GM10248 (cell line): Measurements from ENCODE around the gene LAIR1.

Experiments
- CTCF ChIA-PET: fragments of 300-600 bp; sonication (Branson Sonifier 250); formaldehyde crosslinking; extraction: SDS; loops from one replicate; lab custom pipeline; 2021; ENCODE audit warnings: antibody characterized with exemption; lab: Yijun Ruan, JAX
- POLR2A ChIA-PET: fragments of 350-650 bp; sonication (Branson Sonifier 250); formaldehyde crosslinking; extraction: SDS; loops from one replicate; lab custom pipeline; 2020; ENCODE audit warnings: antibody characterized with exemption; lab: Yijun Ruan, JAX
- DNase-seq: peaks from one replicate; pipeline ENCODE4 v3.0.0; 2012; ENCODE audit errors: extremely low spot score
- CTCF ChIP-seq: IDR thresholded peaks from 2 replicates; pipeline ENCODE4 v1.5.1; 2012; ENCODE audit warnings: mild to moderate bottlenecking, low read depth; ENCODE audit errors: extremely low read depth, missing control alignments, control extremely low read depth

LAIR1 gene

DNA sequence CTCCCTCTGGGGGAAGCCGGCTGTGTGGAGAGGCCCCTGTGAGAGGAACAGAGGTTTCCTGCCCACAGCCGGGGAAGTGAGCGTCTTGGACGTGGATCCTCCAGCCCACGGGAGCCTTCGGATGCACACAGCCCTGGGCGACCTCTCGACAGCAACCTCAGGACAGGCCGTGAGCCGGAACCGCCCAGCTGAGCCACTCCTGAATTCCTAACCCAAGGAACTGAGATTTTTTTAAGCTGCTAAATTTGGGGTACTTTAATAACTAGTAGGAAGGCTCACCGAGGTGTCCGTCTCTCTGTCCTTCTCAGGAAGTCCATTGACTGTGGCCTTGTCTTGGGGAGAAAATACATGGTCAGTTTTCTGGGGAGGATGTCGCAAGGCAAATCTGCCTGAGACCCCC is 9.1 kb downstream of the LAIR1 start:
- TF ChIP-seq CTCF = no peak
- ChIA-PET POLR2A (no interaction called here), CTCF (interaction anchor here (1.2 to 4.1 kb wide), 3 partner anchors 9 to 36 kb away, joined by 3 to 31 read pairs (median 3); partner anchors contain the start of gene LAIR1)
- DNase-seq = no peak

GRCh38 chr19:54354761-54355160 is 10.0 kb downstream of the LAIR1 start:
- DNase-seq = no peak
- CTCF ChIA-PET = interaction anchor here (1.0 to 4.1 kb wide), 7 partner anchors 9 to 53 kb away, joined by 3 to 31 read pairs (median 3); partner anchors contain the start of gene LAIR1
- no peak for TF ChIP-seq CTCF
- POLR2A ChIA-PET = no interaction called here

DNA sequence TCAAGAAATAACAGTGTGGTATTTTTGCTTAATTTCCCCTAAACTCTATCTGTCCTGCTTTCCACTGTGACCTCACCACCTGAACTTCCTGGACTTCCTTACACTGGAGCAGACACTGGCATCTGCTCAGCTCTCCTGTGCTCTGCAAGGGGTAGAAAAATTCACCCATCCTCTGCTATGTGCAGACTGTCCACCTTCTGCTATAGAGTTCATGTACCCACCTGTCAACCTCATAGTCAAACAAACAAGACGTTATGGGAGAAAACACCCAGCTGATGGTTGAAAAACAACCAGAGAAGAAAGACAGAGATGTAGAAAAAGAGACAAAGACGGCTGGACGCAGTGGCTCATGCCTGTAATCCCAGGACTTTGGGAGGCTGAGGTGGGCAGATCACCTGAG is 12.2 kb downstream of the LAIR1 start:
- DNase-seq = no peak
- CTCF ChIA-PET = interaction anchor here (1.1 to 2.0 kb wide), 4 partner anchors 12 to 36 kb away, joined by 3 to 8 read pairs (median 4); no protein-coding TSS in a partner anchor
- no peak for TF ChIP-seq CTCF
- POLR2A ChIA-PET = no interaction called here

DNA sequence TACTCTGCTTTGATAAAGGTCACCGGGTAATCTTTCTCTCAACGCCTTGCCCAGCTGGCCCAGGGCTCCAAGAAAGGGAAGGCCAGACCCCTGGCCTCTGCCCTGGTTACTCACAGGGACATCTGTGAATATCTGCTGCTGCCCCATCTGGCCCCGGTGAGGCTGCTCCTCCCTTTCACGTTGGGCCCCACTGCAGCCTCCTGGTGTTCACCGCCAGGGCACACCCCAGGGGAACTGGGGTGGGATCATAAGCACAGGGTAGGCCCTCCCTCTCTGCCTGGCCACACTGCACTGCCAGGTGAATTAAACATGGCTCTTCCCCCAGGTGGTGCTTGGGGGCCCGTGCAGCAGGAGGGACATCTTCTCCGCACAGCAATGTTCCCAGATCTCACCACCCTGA is 12.7 kb downstream of the LAIR1 start:
- ChIA-PET CTCF (interaction anchor here (2.0 kb wide), 1 partner anchor 26 kb away, joined by 8 read pairs; no protein-coding TSS in a partner anchor), POLR2A (no interaction called here)
- no peak for DNase-seq
- no peak for TF ChIP-seq CTCF

DNA sequence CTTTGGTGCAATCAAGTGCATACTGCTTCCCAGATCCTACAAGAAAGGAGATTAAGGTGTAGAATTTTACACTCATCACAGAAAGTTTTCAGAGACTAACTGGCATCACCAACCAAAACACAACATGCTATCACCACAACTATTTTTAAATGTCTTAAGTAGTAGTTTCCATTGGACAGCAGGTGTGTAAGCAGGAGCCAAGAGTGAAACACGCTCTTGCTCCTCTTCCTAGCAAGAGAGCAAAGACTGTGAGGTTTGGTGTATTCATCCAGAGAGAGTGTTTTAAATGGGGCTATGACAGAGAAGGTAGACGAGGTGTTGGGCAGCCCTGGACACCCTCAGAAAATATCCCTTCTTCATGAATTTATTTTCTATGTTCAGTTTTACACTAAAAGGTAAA is 13.3 kb downstream of the LAIR1 start:
- CTCF ChIA-PET = interaction anchor here (1.1 kb wide), 1 partner anchor 51 kb away, joined by 3 read pairs; no protein-coding TSS in a partner anchor
- no peak for TF ChIP-seq CTCF
- DNase-seq = peak; percentile 20
- POLR2A ChIA-PET = no interaction called here

DNA sequence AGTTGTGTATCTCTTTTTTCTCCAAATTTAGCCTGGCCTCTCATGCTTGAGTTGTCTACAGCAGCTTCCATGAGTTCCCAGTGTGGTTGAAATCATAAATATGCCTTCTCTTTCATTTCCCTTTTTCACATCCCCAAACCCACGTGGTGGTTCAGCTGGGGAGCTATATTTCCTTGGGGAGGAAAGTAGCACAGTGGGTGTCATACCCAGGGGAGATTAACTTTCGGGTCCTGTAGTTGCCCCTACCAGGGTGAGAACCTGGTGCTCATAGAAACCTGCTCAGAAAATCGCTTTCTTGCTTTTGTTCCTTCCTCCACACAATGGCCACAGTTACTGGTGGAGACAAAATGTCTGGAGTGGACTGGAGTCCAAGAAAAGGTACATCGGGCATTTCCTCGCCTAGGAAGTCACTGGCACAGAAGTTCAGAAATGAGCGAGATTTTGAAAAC is 18.8 kb downstream of the LAIR1 start:
- ChIA-PET CTCF (interaction anchor here (1.6 to 1.9 kb wide), 2 partner anchors 9 to 45 kb away, joined by 8 to 11 read pairs; no protein-coding TSS in a partner anchor), POLR2A (no interaction called here)
- peak; percentile 35 for DNase-seq
- no peak for TF ChIP-seq CTCF

GRCh38 chr19:54343868-54344267 is 20.9 kb downstream of the LAIR1 start:
- TF ChIP-seq CTCF = no peak
- CTCF ChIA-PET = no interaction called here
- POLR2A ChIA-PET = no interaction called here
- no peak for DNase-seq
